Subcutaneous abdominal adipose tissue (tissue), 5 donors: ENCODE data around the gene ARHGAP27.

Experiments used
- H3K27ac ChIP-seq: one replicate; pipeline ENCODE4 v1.7.0; 2013; ENCODE audit warnings: low read depth, mild to moderate bottlenecking, inconsistent platforms, low read length, moderate library complexity
- H3K27me3 ChIP-seq, 5 donors: one replicate each; pipeline ENCODE4 v1.7.0; 2013; ENCODE audit warnings: low read length in 5 of 5, inconsistent platforms in 1 of 5; ENCODE audit not compliant: control insufficient read depth in 5 of 5, insufficient read depth in 4 of 5
- H3K36me3 ChIP-seq, 5 donors: one replicate each; pipeline ENCODE4 v1.7.0; 2013; ENCODE audit warnings: low read length in 5 of 5; ENCODE audit not compliant: control insufficient read depth in 5 of 5, insufficient read depth in 5 of 5
- H3K4me1 ChIP-seq, 5 donors: one replicate each; pipeline ENCODE4 v1.7.0; 2013; ENCODE audit warnings: low read length in 5 of 5, mild to moderate bottlenecking in 3 of 5, moderate library complexity in 1 of 5; ENCODE audit not compliant: control insufficient read depth in 5 of 5, insufficient read depth in 5 of 5
- H3K4me3 ChIP-seq, 5 donors: one replicate each; pipeline ENCODE4 v1.7.0; 2013; ENCODE audit warnings: low read length in 5 of 5, low read depth in 1 of 5
- H3K9ac ChIP-seq, 5 donors: one replicate each; pipeline ENCODE4 v1.7.0; 2013; ENCODE audit warnings: low read length in 5 of 5, mild to moderate bottlenecking in 4 of 5, moderate library complexity in 3 of 5
- H3K9me3 ChIP-seq, 5 donors: one replicate each; pipeline ENCODE4 v1.7.0; 2013; ENCODE audit warnings: low read length in 5 of 5; ENCODE audit not compliant: control insufficient read depth in 5 of 5
- donor health status: healthy.
- donor health status: healthy.
- donor health status: healthy.
- donor health status: healthy.
- donor health status: healthy.

The ARHGAP27 gene

GRCh38 chr17:45438931-45439610 is 6.4 kb upstream of the ARHGAP27 start:
- Histone ChIP-seq H3K4me1 (peaks cover 0 to 15% (median 5%) of the 10 kb centered on the region in 5 donors), H3K9me3 (no peaks in the 10 kb centered on the region), H3K9ac (no peak overlapping the region), H3K27ac (no peak overlapping the region), H3K27me3 (no peaks in the 10 kb centered on the region), H3K36me3 (peaks cover 0 to 64% (median 43%) of the 10 kb centered on the region in 5 donors), H3K4me3 (no peak overlapping the region)

GRCh38 chr17:45437465-45438283 is 5.0 kb upstream of the ARHGAP27 start:
- Histone ChIP-seq H3K27me3 (no peaks in the 10 kb centered on the region), H3K36me3 (peaks cover 0 to 63% (median 43%) of the 10 kb centered on the region in 5 donors), H3K4me1 (peaks cover 0 to 24% (median 12%) of the 10 kb centered on the region in 5 donors), H3K4me3 (no peak overlapping the region), H3K9me3 (no peaks in the 10 kb centered on the region), H3K9ac (no peak overlapping the region), H3K27ac (no peak overlapping the region)

GRCh38 chr17:45436625-45437464 is 4.2 kb upstream of the ARHGAP27 start:
- Histone ChIP-seq H3K27ac (no peak overlapping the region), H3K9ac (no peak overlapping the region), H3K27me3 (peaks cover 0 to 2% (median 0%) of the 10 kb centered on the region in 5 donors), H3K4me1 (peaks cover 0 to 28% (median 17%) of the 10 kb centered on the region in 5 donors), H3K36me3 (peaks cover 0 to 60% (median 43%) of the 10 kb centered on the region in 5 donors), H3K4me3 (no peak overlapping the region), H3K9me3 (no peaks in the 10 kb centered on the region)

GRCh38 chr17:45436161-45436560 is 3.5 kb upstream of the ARHGAP27 start:
- no peaks in the 10 kb centered on the region for H3K9me3 ChIP-seq
- no peak overlapping the region for H3K4me3 ChIP-seq
- H3K27me3 ChIP-seq = peaks cover 0 to 4% (median 0%) of the 10 kb centered on the region in 5 donors
- H3K4me1 ChIP-seq = peaks cover 0 to 29% (median 23%) of the 10 kb centered on the region in 5 donors
- no peak overlapping the region for H3K9ac ChIP-seq
- H3K27ac ChIP-seq = no peak overlapping the region
- H3K36me3 ChIP-seq = peaks cover 0 to 56% (median 43%) of the 10 kb centered on the region in 5 donors

GRCh38 chr17:45435481-45435880 is 2.8 kb upstream of the ARHGAP27 start:
- no peak overlapping the region for H3K27ac ChIP-seq
- H3K9me3 ChIP-seq = no peaks in the 10 kb centered on the region
- H3K9ac ChIP-seq = no peak overlapping the region
- H3K4me1 ChIP-seq = peaks cover 0 to 29% (median 26%) of the 10 kb centered on the region in 5 donors
- H3K27me3 ChIP-seq = peaks cover 0 to 6% (median 0%) of the 10 kb centered on the region in 5 donors
- peaks cover 0 to 52% (median 41%) of the 10 kb centered on the region in 5 donors for H3K36me3 ChIP-seq
- no peak overlapping the region for H3K4me3 ChIP-seq

- H3K4me3 ChIP-seq = peak overlapping the region in 2 of 5 donors; percentile 70 to 80
- no peak overlapping the region for H3K27ac ChIP-seq
- no peaks in the 10 kb centered on the region for H3K9me3 ChIP-seq
- H3K4me1 ChIP-seq = peaks cover 0 to 44% (median 40%) of the 10 kb centered on the region in 5 donors
- H3K27me3 ChIP-seq = peaks cover 0 to 16% (median 0%) of the 10 kb centered on the region in 5 donors
- H3K9ac ChIP-seq = no peak overlapping the region
- H3K36me3 ChIP-seq = peaks cover 0 to 32% (median 28%) of the 10 kb centered on the region in 5 donors
These were observed 477 bp upstream of the ARHGAP27 start for GRCh38 chr17:45433159-45433535.

- Histone ChIP-seq H3K4me1 (peaks cover 0 to 48% (median 44%) of the 10 kb centered on the region in 5 donors), H3K27ac (peak overlapping the region; percentile 23), H3K9ac (peak overlapping the region in 4 of 5 donors; percentile 60 to 71 (median 69))
These were observed 902 bp downstream of the ARHGAP27 start for GRCh38 chr17:45431531-45432404.

GRCh38 chr17:45430738-45431530 is 1.7 kb downstream of the ARHGAP27 start:
- peaks cover 0 to 16% (median 0%) of the 10 kb centered on the region in 5 donors for H3K27me3 ChIP-seq
- no peak overlapping the region for H3K27ac ChIP-seq
- H3K4me1 ChIP-seq = peaks cover 0 to 52% (median 48%) of the 10 kb centered on the region in 5 donors
- H3K4me3 ChIP-seq = peak overlapping the region in 4 of 5 donors; percentile 60 to 80 (median 69)
- no peaks in the 10 kb centered on the region for H3K9me3 ChIP-seq
- H3K9ac ChIP-seq = peak overlapping the region in 1 of 5 donors; percentile 30
- H3K36me3 ChIP-seq = peaks cover 0 to 12% (median 7%) of the 10 kb centered on the region in 5 donors

More at GRCh38 chr17:45431531-45432404, 902 bp downstream of the ARHGAP27 start:
- Histone ChIP-seq H3K27me3 (peaks cover 0 to 16% (median 0%) of the 10 kb centered on the region in 5 donors), H3K4me3 (peak overlapping the region; percentile 22 to 80 (median 70)), H3K9me3 (no peaks in the 10 kb centered on the region), H3K36me3 (peaks cover 0 to 20% (median 16%) of the 10 kb centered on the region in 5 donors)
